ENCODE measurements around the gene SPTLC2. TPM values are rescaled to one million over a fixed set of nuclear protein-coding genes. Genes with fewer than 3 reads are reported as not detected.

SPTLC2 gene
- total and polyA plus RNA-seq, 2 of the 13 experiments (the other 11 are each of a cell fraction or from before 2014, with no cell fraction given): 17.4 to 17.5 TPM

GRCh38 chr14:77498120-77498979 is 118.1 kb downstream of the SPTLC2 start, which contains the start of gene ISM2 (continued):
- TF ChIP-seq ZNF276 (CRISPR knock-in tag; IDR thresholded peaks at IDR 0.05; ENCODE audit: low read depth) (no peak), TRIM22 (IDR thresholded peaks at IDR 0.05) (no peak), MAZ (IDR thresholded peaks at IDR 0.05; ENCODE audit: borderline replicate concordance, low read depth, low read length) (no peak), MAZ (CRISPR knock-in tag; IDR thresholded peaks at IDR 0.05; ENCODE audit: low read depth) (peak; percentile 34; the same call in 1 of the 2 replicates), ZSCAN22 (CRISPR knock-in tag; IDR thresholded peaks at IDR 0.05) (no peak), KDM3A (CRISPR knock-in tag; IDR thresholded peaks at IDR 0.05; ENCODE audit: low read depth) (peak; percentile 31; the same call in 1 of the 2 replicates), TAF1 (CRISPR knock-in tag; IDR thresholded peaks at IDR 0.05) (peak; percentile 31; the same call in 1 of the 2 replicates), MLLT10 (CRISPR knock-in tag; IDR thresholded peaks at IDR 0.05) (no peak), ZFP1 (CRISPR knock-in tag; IDR thresholded peaks at IDR 0.05) (no peak), RELA (CRISPR knock-in tag; IDR thresholded peaks at IDR 0.05) (no peak), MXI1 (IDR thresholded peaks at IDR 0.05; ENCODE audit: borderline replicate concordance, low read depth, low read length) (peak; percentile 69; the same call in 2 of the 3 replicates), FOXP1 (IDR thresholded peaks at IDR 0.05) (no peak), FOXP1 (CRISPR knock-in tag; IDR thresholded peaks at IDR 0.05) (no peak), FUBP1 (CRISPR knock-in tag; IDR thresholded peaks at IDR 0.05; ENCODE audit: borderline replicate concordance) (no peak), HOXA9 (CRISPR knock-in tag; IDR thresholded peaks at IDR 0.05; ENCODE audit: borderline replicate concordance) (peak; percentile 71; the same call in 1 of the 2 replicates), NFYB (CRISPR knock-in tag; IDR thresholded peaks at IDR 0.05) (no peak), REL (CRISPR knock-in tag; conservative IDR thresholded peaks at IDR 0.05) (peak; percentile 67; the same call in 1 of the 2 replicates), CAMTA2 (CRISPR knock-in tag; IDR thresholded peaks at IDR 0.05; ENCODE audit: borderline replicate concordance) (peak; percentile 50; the same call in 1 of the 2 replicates), ZFYVE20 (CRISPR knock-in tag; IDR thresholded peaks at IDR 0.05; ENCODE audit: borderline replicate concordance, low read depth) (no peak), ZNF234 (CRISPR knock-in tag; conservative IDR thresholded peaks at IDR 0.05) (no peak), NR2C2 (CRISPR knock-in tag; IDR thresholded peaks at IDR 0.05; ENCODE audit: borderline replicate concordance) (no peak), PRMT3 (CRISPR knock-in tag; IDR thresholded peaks at IDR 0.05; ENCODE audit: borderline replicate concordance, low read depth) (peak; percentile 96; the same call in 1 of the 2 replicates), NFE2 (CRISPR knock-in tag; IDR thresholded peaks at IDR 0.05) (no peak), ZNF891 (CRISPR knock-in tag; IDR thresholded peaks at IDR 0.05) (peak; percentile 48; the same call in 1 of the 2 replicates), ZNF441 (CRISPR knock-in tag; IDR thresholded peaks at IDR 0.05; ENCODE audit: borderline replicate concordance) (peak; percentile 85), KMT2A (CRISPR knock-in tag; IDR thresholded peaks at IDR 0.05) (0 out of 2 replicates have a peak, but pooled peaks have one; percentile 17), POLR2AphosphoS2 (IDR thresholded peaks at IDR 0.05; ENCODE audit: low read depth, low read length) (no peak)
